AG10803 (cell line): ENCODE results near the gene GIT2.
"Not testable (repeated sequence)": the region's sequence is repeated elsewhere in the genome, so short reads cannot be mapped to it uniquely, and the experiment has no call there.

Source experiments
- DNase-seq: peaks from one replicate; pipeline ENCODE4 v3.0.0; 2010; ENCODE audit warnings: low read depth
- H3K4me3 ChIP-seq: 2 replicates; pipeline ENCODE4 v1.5.1; 2011; ENCODE audit warnings: mild to moderate bottlenecking, low read length, control low read depth
- CTCF ChIP-seq: conservative IDR thresholded peaks from 2 replicates; pipeline ENCODE4 v1.5.1; 2011; ENCODE audit warnings: mild to moderate bottlenecking, low read length, control low read depth, inconsistent platforms

The GIT2 gene

GRCh38 chr12:109896188-109896587, 100.0 kb downstream of the GIT2 start:
- no peak for DNase-seq
- no peak for TF ChIP-seq CTCF
- H3K4me3 ChIP-seq, result no peak overlapping the region

GRCh38 chr12:109894939-109895338, 101.2 kb downstream of the GIT2 start:
- H3K4me3 ChIP-seq, result no peak overlapping the region
- no peak for DNase-seq
- TF ChIP-seq CTCF, result no peak

GRCh38 chr12:109893261-109893995, 102.7 kb downstream of the GIT2 start:
- DNase-seq, result no peak
- no peak for TF ChIP-seq CTCF
- no peak overlapping the region for H3K4me3 ChIP-seq

GRCh38 chr12:109892748-109893147, 103.4 kb downstream of the GIT2 start:
- H3K4me3 ChIP-seq, result no peak overlapping the region
- no peak for TF ChIP-seq CTCF
- no peak for DNase-seq

GRCh38 chr12:109892165-109892715, 103.9 kb downstream of the GIT2 start:
- no peak overlapping the region for H3K4me3 ChIP-seq
- TF ChIP-seq CTCF, result no peak
- DNase-seq, result no peak

- not testable (repeated sequence) for H3K4me3 ChIP-seq, DNase-seq
Measured at GRCh38 chr12:109891731-109892130, 104.4 kb downstream of the GIT2 start.

- no peak overlapping the region for H3K4me3 ChIP-seq
- no peak for TF ChIP-seq CTCF
- DNase-seq, result no peak
Measured at GRCh38 chr12:109890620-109891170, 105.5 kb downstream of the GIT2 start.
